Endothelial cell of umbilical vein (primary cell): ENCODE results near the gene PPP3CA.

ENCODE experiments used
- CTCF ChIP-seq, 2 donors: IDR thresholded peaks; 1 replicate in 1 of 2; 2 replicates in 1 of 2; pipeline ENCODE4 v1.5.1; 2011; ENCODE audit warnings: low read length in 2 of 2, mild to moderate bottlenecking in 2 of 2, moderate library complexity in 2 of 2, control low read depth in 1 of 2, inconsistent platforms in 1 of 2, low read depth in 1 of 2; ENCODE audit not compliant: insufficient read depth in 1 of 2; ENCODE audit errors: extremely low read depth in 1 of 2
- EZH2 ChIP-seq: IDR thresholded peaks from 2 replicates; pipeline ENCODE4 v1.6.1; 2012; ENCODE audit warnings: borderline replicate concordance, low read depth, mild to moderate bottlenecking, moderate library complexity, low read length, inconsistent platforms; ENCODE audit not compliant: severe bottlenecking
- MYC ChIP-seq: IDR thresholded peaks from one replicate; pipeline ENCODE4 v1.6.1; 2011; ENCODE audit warnings: mild to moderate bottlenecking, low read depth, low read length
- POLR2A ChIP-seq: IDR thresholded peaks from 2 replicates; pipeline ENCODE4 v1.6.1; 2012; ENCODE audit warnings: low read depth, mild to moderate bottlenecking, control low read depth, low read length
- POLR2AphosphoS5 ChIP-seq: IDR thresholded peaks from 2 replicates; pipeline ENCODE4 v1.6.1; 2012; ENCODE audit warnings: low read depth, mild to moderate bottlenecking, control low read depth, low read length, moderate library complexity; ENCODE audit not compliant: insufficient read depth

- TF ChIP-seq POLR2A, result no peak
- no peak for TF ChIP-seq POLR2AphosphoS5
- TF ChIP-seq MYC, result no peak
- no peak for TF ChIP-seq CTCF (IDR thresholded peaks at IDR 0.05; ENCODE audit: extremely low read depth in 1 of 2, insufficient read depth in 1 of 2, low read depth in 1 of 2, low read length in 2 of 2)
- no peak for TF ChIP-seq EZH2
These were observed 155.1 kb downstream of the PPP3CA start for GRCh38 chr4:101192244-101192643.
